GM12874 (cell line): ENCODE results near the gene IL13RA1.

Experiments used
- TF ChIP-seq, protein P1 (sequence below): IDR thresholded peaks from 2 replicates; pipeline ENCODE4 v1.5.1; 2011; ENCODE audit warnings: low read depth, mild to moderate bottlenecking, control low read depth, low read length, moderate library complexity; ENCODE audit not compliant: insufficient read depth

IL13RA1 gene

DNA sequence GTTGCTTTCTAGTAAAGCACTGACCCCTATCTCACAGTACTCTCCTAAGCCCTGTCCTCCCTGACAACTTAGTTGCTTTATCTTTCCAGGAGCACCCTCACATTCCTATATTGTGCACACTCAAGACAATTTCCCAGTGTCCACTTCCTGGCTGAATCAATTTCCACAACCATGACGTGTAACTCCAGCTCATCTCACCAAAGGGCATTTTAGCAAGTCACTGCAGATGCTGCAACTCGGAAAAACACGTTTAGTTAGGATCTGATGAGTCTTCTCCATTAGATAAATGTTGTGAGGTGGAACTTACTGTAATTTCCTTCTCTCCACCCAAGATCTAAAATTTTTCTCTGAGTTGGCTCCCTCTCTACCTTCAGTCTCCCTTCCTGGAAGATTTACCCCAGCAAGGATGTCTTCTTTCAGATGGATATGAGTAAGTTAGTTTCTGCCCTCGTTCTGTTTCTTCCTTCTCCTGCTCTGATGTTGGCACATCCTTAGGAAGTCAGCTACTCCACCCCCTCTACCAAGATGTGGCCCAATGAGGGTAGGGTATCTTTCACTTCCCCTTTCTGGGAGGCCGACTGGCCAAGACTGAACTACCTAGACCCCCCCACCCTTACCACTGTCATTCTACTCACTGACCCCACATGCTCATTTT lies 28.8 kb upstream of the IL13RA1 start:
- TF ChIP-seq, protein P1, sequence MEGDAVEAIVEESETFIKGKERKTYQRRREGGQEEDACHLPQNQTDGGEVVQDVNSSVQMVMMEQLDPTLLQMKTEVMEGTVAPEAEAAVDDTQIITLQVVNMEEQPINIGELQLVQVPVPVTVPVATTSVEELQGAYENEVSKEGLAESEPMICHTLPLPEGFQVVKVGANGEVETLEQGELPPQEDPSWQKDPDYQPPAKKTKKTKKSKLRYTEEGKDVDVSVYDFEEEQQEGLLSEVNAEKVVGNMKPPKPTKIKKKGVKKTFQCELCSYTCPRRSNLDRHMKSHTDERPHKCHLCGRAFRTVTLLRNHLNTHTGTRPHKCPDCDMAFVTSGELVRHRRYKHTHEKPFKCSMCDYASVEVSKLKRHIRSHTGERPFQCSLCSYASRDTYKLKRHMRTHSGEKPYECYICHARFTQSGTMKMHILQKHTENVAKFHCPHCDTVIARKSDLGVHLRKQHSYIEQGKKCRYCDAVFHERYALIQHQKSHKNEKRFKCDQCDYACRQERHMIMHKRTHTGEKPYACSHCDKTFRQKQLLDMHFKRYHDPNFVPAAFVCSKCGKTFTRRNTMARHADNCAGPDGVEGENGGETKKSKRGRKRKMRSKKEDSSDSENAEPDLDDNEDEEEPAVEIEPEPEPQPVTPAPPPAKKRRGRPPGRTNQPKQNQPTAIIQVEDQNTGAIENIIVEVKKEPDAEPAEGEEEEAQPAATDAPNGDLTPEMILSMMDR: no peak

DNA sequence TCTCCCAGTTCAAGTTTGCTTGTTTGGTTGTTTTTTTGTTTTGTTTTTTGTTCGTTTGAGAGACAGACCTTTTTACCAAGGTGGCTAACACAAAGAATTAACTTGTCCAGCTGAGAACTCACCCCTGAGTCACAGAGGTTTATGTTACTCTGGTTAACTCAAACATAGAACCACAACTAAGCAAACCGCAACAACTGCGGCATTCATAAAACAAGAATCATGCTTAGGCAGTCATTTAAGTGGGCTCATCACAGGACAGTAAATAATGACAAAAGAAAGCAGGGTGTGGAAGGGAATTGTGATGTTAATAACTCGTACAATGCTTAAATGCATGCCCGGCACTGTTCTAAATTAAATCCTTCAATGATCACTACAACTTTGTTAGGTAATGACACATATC lies 24.7 kb upstream of the IL13RA1 start:
- TF ChIP-seq, protein P1: no peak

DNA sequence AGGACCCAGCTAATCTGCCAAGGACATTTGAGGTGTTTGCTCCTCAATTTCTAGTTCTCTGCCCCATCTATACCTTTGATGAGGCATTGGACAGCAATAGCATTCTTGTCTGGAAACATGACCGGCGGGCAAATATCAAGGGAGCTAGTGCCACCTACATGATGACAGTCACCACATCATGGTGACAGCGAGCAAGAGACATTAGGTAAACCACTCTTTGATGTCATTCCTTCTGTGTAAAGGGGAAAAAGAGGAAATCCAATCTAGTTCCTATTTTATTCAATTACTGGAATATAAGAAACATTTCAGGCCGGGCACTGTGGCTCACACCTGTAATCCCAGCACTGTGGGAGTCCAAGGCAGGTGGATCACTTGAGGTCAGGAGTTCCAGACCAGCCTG lies 20.7 kb upstream of the IL13RA1 start:
- TF ChIP-seq, protein P1: no peak

DNA sequence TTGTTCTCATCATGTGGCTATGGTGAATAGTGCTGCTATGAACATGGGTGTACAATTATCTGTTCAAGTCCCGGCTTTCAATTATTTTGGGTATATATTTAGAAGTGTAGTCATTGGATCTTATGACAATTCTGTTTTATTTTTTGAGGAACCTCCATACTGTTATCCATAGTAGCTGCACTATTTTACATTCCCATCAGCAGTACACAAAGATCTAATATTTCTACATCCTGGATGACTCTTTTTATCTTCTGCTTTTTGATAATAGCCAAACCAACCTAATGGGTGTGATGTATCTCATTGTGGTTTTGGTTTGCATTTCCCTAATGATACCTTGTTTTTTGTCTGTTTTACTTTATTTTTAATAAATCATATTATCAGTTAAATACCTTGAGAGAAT lies 12.9 kb upstream of the IL13RA1 start:
- TF ChIP-seq, protein P1: no peak

DNA sequence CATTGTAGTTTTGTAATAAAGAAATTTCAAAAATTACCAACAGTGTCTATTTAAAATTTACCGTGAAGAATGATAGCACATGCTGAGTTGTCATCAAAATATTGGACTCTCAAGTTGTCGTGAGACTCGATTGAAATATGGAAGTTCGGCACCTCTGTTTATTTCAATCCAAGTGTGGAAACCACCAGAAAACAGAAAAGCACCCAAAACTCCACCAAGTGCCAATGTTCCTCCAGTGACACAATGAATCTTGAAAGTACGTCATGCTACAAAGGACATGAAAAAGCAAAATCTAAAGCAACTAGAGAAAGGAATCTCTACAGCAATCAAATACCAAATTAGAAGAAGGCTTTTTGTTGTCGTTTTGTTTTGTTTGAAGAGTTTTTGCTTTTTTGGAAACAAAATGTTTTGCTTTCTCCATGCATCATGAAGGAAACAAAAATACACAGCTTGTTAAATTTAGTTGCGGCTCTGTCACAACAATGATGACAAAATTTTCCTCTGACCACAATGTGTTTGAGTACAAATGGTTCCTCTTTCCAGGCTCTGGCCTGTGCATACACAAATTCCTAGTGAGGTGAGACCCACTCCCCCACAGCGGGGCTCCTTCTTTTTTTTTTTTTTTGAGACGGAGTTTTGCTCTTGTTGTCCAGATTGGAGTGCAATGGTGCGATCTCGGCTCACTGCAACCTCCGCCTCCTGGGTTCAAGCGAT lies 9.6 kb upstream of the IL13RA1 start:
- TF ChIP-seq, protein P1: no peak

DNA sequence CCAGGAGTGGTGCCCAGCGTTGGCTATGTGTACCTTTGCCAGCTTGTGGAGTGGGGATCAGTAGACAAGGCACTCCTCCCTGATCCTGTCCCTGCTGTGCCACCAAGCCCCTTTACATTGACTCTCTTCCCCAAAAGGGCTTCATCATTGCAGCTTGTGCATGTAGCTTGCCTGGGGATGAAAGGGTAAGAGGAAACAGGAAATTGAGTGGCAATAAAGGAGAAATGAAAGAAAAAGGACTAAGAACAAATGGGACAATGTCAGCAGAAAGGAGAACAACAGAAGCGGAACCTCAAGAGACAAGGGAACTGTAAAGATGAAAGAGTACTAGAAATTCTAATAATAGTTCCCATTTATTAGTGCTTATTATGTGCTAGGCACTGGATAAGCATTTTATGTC lies 8.7 kb upstream of the IL13RA1 start:
- TF ChIP-seq, protein P1: no peak

DNA sequence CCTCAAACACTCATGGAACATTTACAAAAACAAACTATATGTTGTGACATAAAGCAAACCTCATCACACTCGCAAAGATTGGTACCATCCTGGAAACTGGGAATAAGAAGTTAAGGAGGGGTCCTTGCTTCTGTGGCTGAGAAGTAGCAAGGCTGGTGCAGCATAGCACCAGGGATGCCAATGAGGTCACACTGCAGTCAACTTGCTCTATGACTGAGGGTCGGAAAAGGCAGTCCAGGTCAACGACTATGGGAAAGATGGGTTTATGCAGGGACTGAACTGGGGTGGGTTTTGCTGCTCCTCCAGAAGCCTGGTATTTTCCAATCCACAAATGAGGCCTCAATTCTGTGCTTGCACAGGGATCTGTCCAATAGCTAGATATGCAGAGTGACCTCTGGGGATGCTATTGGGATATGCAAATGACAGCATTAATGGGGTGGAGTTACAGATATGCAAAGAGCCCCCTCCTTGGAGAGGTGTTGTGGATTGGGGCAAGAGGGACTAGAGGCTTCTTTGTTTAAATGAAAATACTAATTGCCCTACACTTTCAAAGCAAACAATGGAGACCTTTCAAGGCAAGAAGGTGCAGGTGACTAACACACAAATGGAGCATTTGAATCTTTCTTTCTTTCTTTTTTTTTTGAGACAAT lies 7.2 kb upstream of the IL13RA1 start:
- TF ChIP-seq, protein P1: no peak
